GM19468 (cell line): ENCODE data around the gene USHBP1.

ENCODE experiments used
- ATAC-seq: cut with Tn5 transposase; IDR thresholded peaks from one replicate; pipeline ENCODE4 v1.9.1; 2021; ENCODE audit warnings: mild to moderate bottlenecking, moderate library complexity, moderate number of reproducible peaks; ENCODE audit not compliant: unreplicated experiment; ENCODE audit errors: extremely low read depth

The USHBP1 gene

DNA sequence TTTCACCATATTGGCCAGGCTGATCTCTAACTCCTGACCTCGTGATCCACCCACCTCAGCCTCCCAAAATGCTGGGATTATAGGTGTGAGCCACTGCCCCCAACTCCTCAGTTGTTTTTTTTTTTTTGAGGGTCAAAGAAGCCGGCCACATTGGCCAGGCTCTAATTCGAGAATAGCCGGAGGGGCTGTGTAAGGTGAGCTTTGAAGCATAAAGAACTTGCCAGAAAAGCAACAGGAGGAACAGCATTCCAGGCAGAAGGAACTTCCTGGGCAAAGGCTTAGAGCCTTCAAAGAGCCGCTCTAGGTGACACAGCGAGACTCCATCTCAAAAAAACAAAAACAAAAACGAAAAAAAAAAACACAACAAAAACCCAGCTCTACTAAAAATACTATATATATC, 1.5 kb upstream of the USHBP1 start:
- no peak for ATAC-seq

GRCh38 chr19:17263712-17264640, 569 bp downstream of the USHBP1 start:
- ATAC-seq = no peak

GRCh38 chr19:17262557-17262956, 2.0 kb downstream of the USHBP1 start:
- no peak for ATAC-seq

DNA sequence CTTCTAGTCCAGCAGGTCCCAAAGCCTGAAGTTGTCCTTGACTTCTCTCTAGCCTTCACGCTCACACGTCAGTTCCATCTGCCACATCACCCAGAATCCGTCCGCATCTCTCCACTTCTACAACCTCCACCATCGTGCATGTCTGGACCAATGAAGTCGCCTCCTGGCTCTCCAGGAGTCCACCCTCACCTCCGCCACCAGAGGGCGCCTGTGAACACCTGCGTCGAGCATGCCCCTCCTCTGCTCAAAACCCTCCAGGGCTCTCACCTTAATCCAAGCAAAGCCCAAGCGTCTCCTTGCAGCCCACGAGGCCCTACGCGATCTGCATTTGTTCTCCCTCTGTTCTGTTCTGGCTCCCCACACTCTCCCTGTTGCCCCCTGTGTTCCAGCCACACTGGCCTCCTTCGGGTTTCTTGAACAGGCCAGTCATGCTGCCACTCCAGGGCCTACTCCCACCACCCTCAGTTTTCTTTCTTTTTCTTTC, 3.7 kb downstream of the USHBP1 start:
- no peak for ATAC-seq

- no peak for ATAC-seq
These were observed 4.6 kb downstream of the USHBP1 start for GRCh38 chr19:17259934-17260333.

GRCh38 chr19:17259118-17259780, 5.3 kb downstream of the USHBP1 start:
- no peak for ATAC-seq

GRCh38 chr19:17256130-17256529, 8.4 kb downstream of the USHBP1 start:
- no peak for ATAC-seq

DNA sequence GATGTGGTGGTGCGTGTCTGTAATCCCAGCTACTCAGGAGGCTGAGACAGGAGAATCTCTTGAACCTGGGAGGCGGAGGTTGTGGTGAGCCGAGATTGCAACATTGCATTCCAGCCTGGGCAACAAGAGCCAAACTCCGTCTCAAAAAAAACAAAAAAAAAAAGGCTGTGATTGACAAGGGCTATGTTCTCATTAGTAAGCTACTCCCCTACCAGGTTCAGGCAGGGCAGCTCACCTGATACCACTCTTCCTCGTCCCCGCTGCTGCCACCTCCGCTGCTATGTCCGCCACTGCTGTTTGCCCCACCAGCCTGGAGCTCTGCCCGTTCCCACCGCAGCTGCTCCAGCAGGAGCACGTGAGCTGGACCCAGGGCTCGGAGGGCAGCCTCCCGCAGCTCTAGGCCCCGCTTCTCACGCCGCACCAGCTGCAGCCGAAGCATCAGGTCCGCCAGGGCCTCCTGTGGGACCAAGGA, 9.4 kb downstream of the USHBP1 start:
- ATAC-seq = no peak

DNA sequence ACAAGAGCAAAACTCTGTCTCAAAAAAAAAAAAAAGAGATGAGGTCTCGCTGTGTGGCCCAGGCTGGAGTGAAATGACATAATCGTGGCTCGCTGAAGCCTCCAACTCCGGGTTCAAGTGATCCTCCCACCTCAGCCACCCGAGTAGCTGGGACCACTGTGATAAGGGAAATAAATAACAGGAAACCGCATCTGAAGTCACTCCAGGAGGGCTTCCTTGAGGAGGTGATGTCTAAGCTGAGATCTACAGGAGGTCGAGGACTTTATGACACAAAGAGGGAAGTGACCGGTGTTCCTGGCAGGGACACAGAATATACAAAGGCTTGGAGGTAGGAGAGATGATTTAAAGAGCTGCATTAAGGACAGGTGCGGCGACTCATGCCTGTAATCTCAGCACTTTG, 9.9 kb downstream of the USHBP1 start:
- no peak for ATAC-seq

- ATAC-seq = no peak
These were observed 14.5 kb downstream of the USHBP1 start for GRCh38 chr19:17249887-17250548.

- ATAC-seq = no peak
These were observed 16.4 kb downstream of the USHBP1 start for GRCh38 chr19:17248011-17248776.

DNA sequence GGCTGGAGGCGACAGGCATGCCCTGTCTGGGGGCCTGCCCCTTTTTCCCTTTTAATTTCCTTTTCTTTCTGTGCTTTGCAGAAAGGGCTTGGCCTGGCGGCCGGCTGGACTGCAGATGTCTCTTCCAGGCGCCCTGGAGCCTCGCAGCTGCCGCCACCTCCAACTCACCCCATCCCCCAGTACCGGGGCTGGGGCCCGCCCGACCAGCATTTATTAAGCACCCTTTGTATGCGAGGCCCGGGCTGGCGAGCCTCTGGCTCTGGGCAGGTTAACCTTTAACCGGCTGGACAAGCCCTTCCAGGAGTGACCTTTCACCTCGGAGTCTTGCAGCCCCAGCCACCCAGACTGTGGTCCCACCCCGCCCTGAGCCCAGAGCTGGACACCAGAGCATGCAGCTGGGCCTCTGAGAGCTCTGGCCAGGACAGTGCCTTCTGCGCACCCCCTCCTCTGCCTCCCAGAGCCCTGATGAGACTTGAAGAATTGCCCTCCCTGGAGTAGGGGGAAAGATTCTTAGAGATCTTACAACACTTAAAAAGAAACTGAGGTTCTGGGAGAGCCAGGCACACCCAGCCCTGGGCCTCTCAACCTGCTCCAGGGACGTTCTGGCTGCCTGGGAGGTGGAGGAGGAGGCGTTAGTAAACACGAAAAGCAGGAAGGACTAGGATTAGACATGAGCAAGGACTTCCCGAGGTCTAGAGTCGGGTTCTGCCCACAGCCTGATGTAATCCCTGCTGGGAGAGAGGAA, 17.7 kb downstream of the USHBP1 start:
- ATAC-seq = no peak

DNA sequence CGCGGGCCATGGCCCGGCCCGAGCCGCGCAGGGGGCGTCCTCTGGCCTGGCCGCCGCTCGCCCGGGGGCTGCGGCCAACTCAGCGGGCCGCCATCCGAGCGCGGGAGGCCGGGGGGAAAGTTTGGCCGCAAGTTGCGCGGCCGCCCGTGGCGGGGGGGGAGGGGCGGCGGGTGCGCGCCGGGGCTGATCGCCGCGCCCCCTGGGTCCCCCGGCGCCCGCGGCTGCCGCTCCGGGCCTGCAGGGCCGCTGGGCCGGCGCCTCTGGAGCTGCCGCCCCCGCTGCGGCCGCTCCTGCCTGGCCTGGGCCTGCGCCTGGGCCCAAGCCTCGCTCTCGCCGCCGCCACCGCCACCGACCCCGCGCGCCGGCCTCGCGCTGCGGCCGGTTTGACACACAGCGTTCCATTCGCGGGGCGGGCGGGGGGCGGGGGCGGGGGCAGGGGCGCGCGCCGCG, 19.0 kb downstream of the USHBP1 start, which contains the start of gene NR2F6:
Gene NR2F6 (minus strand): TSS at position 385 of the 450 bp plus-strand sequence. CDS start 699 bp downstream, outside the sequence.
- ATAC-seq = no peak

DNA sequence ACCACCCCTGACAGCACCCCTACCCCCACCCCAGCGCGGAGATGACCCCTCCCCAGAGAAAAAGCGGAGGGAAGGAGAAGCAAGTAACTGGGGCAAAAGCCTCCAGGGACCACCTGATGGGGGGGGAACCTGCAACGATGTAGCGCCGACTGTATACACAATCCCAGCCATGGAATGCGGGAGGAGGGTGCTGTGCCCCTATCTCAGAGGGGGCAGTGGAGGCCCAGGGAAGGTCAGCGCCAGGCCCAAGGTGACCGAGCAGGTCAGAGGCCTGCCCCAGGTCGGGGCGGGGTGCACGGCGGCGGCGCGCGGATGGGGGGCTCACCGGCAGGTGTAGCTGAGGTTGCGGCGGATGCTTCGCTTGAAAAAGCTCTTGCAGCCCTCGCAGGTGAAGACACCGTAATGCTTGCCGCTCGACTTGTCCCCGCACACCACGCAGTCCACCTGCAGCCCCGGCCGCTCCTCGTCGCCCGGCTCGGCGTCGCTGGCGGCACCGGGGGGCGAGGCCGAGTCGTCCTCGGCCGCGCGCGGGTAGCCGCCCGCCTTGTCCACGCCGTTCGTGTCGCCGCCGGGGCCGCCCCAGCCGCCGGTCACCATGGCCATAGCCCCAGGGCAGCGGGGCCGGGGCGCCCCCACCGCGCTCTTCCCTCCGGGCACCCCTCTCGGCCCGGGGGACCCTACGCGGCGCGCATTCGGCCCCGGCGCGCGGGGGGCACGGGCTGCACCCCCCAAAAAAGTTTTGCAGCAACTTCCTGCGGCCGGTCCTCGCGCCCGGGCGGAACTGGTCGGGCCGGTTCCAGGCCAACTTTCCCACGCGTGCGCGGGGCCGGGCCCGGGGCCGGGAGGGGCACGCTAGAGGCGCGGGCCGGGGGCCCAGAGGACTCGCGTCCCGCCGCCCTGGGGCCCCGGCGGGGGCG, 19.7 kb downstream of the USHBP1 start:
- ATAC-seq = no peak

- no peak for ATAC-seq
These were observed 20.5 kb downstream of the USHBP1 start for GRCh38 chr19:17243830-17244617.

- no peak for ATAC-seq
These were observed 21.2 kb downstream of the USHBP1 start for GRCh38 chr19:17243211-17243829.
